Ectodermal cell (in vitro differentiated cells): ENCODE data around the gene TBX18. TPM values are rescaled to one million over a fixed set of nuclear protein-coding genes. Genes with fewer than 3 reads are reported as not detected.

ENCODE experiments used
- H3K27ac ChIP-seq: 2 replicates; pipeline ENCODE4 v1.7.0; 2013; ENCODE audit warnings: mild to moderate bottlenecking, low read depth, low read length; ENCODE audit not compliant: insufficient read depth, poor library complexity, severe bottlenecking
- H3K27me3 ChIP-seq: 2 replicates; pipeline ENCODE4 v1.7.0; 2013; ENCODE audit warnings: mild to moderate bottlenecking, low read length; ENCODE audit not compliant: insufficient read depth, control insufficient read depth, poor library complexity, severe bottlenecking
- H3K36me3 ChIP-seq: one replicate; pipeline ENCODE4 v1.7.0; 2013; ENCODE audit warnings: low read length; ENCODE audit not compliant: control insufficient read depth, insufficient read depth
- H3K4me1 ChIP-seq: one replicate; pipeline ENCODE4 v1.7.0; 2013; ENCODE audit warnings: low read length; ENCODE audit not compliant: control insufficient read depth, insufficient read depth
- H3K4me3 ChIP-seq: 2 replicates; pipeline ENCODE4 v1.7.0; 2013; ENCODE audit warnings: low read depth, low read length, control low read depth; ENCODE audit not compliant: insufficient read depth
- H3K9me3 ChIP-seq: 2 replicates; pipeline ENCODE4 v1.7.0; 2013; ENCODE audit warnings: mild to moderate bottlenecking, low read length, moderate library complexity; ENCODE audit not compliant: control insufficient read depth
- WGBS, 2 experiments: methylation state at CpG; one replicate each; pipeline ENCODE4 v1.1.7; 2013; ENCODE audit warnings: missing lambda C conversion rate in 2 of 2; 5-methylcytosine and 5-hydroxymethylcytosine counted together
- polyA plus RNA-seq, 4 experiments: library from polyadenylated mRNA; stranded (reverse); fragments of 50-300 nt; gene quantifications; one replicate each; pipeline ENCODE4 v1.2.3, GENCODE V29; 2013

The TBX18 gene
- polyA plus RNA-seq (2013, experiment 1 of 4), result not detected
- 0.09 TPM for polyA plus RNA-seq (2013, experiment 2 of 4)
- polyA plus RNA-seq (2013, experiment 3 of 4), result 0.11 TPM
- 0.20 TPM for polyA plus RNA-seq (2013, experiment 4 of 4)

DNA sequence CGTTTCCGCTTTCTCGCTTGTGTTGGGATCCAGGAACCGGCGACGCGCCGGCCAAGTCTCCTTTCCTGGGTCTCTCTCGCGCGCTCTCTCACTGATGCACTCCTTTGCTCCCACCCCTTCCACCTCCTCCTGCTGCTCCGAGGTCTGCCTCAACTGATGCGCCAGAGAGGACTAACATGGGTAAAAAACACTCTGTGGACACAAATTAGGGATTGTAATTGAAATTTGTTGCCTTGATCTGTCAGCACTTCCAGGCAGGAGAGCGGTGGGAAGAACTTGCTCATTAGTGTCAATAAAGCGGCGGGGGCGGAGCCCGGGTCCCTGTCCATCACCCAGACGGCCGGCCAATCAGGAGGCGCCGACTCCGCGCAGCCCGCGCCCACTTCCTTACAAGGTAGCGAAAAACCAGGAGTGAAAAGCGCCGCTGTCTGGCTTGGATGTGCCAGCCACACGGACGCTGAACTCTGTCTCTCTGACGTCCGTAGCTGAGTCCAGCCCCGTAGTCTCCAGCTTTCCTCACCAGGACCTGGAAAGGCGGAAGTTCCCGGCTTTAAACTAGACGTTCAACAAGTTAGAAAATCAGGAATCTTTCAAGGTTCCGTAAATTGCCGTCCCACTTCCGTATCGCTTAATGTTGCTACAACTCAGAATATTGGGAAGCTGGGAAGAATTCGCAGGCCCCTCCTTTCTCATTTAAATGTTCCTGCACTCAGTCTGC lies at the start of gene TBX18:
Gene TBX18 (minus strand): TSS at position 267 of the 718 bp plus-strand sequence. CDS start 417 bp downstream, outside the sequence.
- Histone ChIP-seq H3K27ac (no peak within 1 kb of the TSS), H3K9me3 (no peaks in the 10 kb centered on the region), H3K27me3 (peaks cover 98% of the 10 kb centered on the region), H3K36me3 (no peaks in the 10 kb centered on the region), H3K4me3 (peak within 1 kb of the TSS; percentile 50), H3K4me1 (peaks cover 7% of the 10 kb centered on the region)
- 0% methylated on average over 42 of the region's 42 CpGs for WGBS, 2 experiments

DNA sequence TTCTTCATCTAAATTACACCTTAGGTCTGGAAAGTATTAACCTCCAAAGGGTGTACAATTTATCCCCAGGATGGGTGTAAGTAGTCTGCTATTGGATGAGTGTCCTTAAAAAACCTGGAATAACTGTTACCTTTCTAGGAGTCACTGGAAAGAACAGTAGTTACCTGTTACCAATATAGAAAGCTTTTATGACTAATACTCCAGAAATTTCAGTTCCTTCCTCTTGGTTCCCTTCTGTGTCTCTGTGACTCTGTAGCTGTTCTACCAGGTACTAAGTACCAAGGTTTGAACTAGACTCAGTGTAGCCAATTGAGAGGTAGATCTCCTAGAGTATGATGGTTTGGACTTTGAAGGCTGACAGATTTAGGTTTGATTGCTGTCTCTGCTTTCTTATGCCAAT lies 47.0 kb upstream of the TBX18 start:
- no peaks in the 10 kb centered on the region for H3K36me3 ChIP-seq
- no peaks in the 10 kb centered on the region for H3K27me3 ChIP-seq
- H3K4me3 ChIP-seq, result no peak overlapping the region
- H3K9me3 ChIP-seq, result no peaks in the 10 kb centered on the region
- no peak overlapping the region for H3K27ac ChIP-seq
- H3K4me1 ChIP-seq, result no peaks in the 10 kb centered on the region

DNA sequence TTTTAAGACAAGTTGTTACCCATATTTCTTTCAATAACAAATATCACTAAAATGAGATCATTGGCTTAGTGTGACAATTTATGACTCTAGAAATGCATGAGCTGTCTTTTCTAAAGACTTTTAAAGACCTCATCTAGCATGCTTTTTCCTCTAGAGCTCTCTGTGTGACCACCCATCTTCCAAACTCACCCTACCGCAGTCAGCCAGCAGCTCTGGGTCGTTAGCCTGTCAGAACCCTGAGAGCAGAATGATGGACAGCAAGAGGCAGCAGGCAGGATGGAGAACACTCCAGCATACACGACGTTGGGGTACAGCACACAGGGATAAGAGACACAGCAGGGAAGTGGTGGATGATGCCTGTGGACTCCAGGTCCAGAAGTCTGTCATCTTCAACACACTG lies 45.1 kb upstream of the TBX18 start:
- Histone ChIP-seq H3K36me3 (no peaks in the 10 kb centered on the region), H3K4me1 (no peaks in the 10 kb centered on the region), H3K4me3 (no peak overlapping the region), H3K9me3 (no peaks in the 10 kb centered on the region), H3K27me3 (no peaks in the 10 kb centered on the region), H3K27ac (no peak overlapping the region)
- 42 to 44% methylated on average over 4 of the region's 4 CpGs for WGBS, 2 experiments

DNA sequence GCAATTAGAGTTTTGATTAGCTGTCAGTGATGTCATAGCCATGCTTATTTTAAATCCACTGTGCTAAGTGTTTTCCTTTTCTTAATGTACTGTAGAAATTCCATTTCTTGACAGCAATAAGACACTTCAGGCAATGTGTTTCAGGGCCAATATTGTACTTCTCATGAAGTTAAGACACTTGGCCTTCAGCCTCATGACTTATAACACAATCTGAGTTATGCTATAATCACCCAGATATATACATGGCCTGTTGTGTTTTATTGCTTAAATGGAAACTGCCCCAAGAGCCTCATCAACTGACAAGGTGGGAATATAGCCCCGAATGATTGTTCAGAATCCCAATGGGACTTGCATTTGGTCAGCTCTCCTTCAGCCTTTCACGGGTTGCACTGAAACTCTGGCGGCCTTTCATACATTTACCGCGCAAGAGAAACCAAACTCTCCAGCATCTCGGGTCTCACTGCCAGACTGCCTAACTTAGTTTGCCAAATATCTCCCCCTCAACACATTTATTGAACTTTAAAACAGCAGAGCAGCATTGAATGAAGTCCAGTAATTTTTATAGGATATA lies 44.2 kb upstream of the TBX18 start:
- Histone ChIP-seq H3K27ac (no peak overlapping the region), H3K36me3 (no peaks in the 10 kb centered on the region), H3K9me3 (no peaks in the 10 kb centered on the region), H3K27me3 (no peaks in the 10 kb centered on the region), H3K4me3 (no peak overlapping the region), H3K4me1 (no peaks in the 10 kb centered on the region)
- 88 to 89% methylated on average over 6 of the region's 6 CpGs for WGBS, 2 experiments

DNA sequence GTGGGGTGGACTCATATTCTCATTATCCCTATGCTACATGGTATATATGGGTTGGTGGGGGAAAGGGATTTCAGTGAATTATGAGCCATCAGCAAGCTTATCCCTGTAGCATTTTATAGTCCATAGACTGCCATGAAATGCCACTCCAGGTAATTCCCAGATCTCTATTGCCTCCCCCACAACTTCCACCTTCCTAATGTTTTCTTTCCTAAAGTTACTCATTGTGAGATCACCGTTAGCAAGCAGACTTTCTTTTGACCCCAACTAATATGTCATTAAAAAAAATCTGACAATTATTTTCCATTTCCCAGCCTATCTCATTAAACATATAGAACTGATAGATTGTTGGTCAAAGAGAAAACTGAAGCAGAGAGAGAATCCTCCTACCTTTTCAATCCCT lies 40.7 kb upstream of the TBX18 start:
- Histone ChIP-seq H3K27ac (no peak overlapping the region), H3K36me3 (no peaks in the 10 kb centered on the region), H3K4me3 (no peak overlapping the region), H3K27me3 (no peaks in the 10 kb centered on the region), H3K4me1 (no peaks in the 10 kb centered on the region), H3K9me3 (no peaks in the 10 kb centered on the region)
- WGBS, 2 experiments, result 79 to 100% methylated on average over 1 of the region's 1 CpG

DNA sequence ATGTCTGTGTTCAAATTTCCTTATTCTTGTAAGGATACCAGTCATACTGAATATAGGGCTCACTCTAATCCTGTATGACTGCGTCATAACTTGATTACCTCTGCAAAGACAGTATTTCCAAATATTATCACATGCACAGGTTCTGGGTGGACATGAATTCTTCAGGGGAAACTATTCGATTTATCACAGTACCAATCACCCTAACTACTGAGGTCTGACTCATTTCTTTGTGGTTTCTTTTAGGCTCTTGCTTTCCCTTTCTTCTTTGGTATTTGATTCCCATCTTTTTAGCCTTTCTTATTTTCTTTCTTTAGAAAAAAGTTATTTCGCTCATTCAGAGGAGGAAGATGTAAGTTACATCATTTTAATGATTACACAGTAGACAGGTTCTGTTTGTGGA lies 40.3 kb upstream of the TBX18 start:
- WGBS, 2 experiments, result 82 to 84% methylated on average over 2 to 3 of the region's 3 CpGs
- H3K9me3 ChIP-seq, result no peaks in the 10 kb centered on the region
- H3K36me3 ChIP-seq, result no peaks in the 10 kb centered on the region
- H3K27ac ChIP-seq, result no peak overlapping the region
- no peak overlapping the region for H3K4me3 ChIP-seq
- no peaks in the 10 kb centered on the region for H3K27me3 ChIP-seq
- H3K4me1 ChIP-seq, result no peaks in the 10 kb centered on the region

DNA sequence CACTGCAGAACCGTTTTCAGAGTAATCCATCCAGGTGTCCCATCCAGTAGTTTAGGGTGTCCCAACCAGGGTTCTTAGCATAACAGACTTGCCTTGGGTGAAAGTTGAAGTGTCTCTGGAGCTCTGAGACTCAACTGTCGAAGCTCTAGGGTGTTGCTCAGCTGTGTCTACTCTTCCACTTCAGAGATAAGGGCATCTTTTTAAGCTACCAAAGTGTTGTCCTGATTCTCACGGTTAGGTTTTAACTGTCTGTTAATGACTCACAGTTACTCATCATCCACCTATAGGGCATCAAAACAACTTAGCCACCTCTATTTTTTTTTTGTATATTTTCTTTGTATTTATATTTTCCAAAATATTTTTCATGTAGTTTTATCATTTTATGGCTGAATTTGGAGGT lies 36.9 kb upstream of the TBX18 start:
- H3K9me3 ChIP-seq, result no peaks in the 10 kb centered on the region
- H3K36me3 ChIP-seq, result no peaks in the 10 kb centered on the region
- WGBS, 2 experiments, result 87 to 88% methylated on average over 3 of the region's 3 CpGs
- H3K27ac ChIP-seq, result no peak overlapping the region
- no peak overlapping the region for H3K4me3 ChIP-seq
- no peaks in the 10 kb centered on the region for H3K4me1 ChIP-seq
- H3K27me3 ChIP-seq, result no peaks in the 10 kb centered on the region

DNA sequence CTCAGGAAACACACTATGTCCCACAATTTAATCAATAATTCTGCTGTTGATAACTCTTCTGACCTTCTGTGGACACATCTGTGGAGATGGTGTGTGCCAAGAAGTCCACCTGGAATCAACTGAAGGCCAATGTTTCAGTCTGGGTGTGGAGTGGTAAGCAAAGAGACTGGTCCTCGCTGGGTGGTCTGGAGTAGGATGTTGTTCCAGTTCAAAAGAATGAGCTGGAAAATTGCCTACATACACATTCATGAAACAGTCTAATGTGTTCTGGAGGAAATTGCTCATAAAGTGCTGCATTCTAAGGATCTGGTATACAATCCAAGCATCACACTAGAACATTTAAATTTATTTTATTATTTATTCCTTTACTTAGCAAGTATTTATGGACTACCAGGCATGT lies 33.9 kb upstream of the TBX18 start:
- WGBS, 2 experiments, result 89% methylated on average over 1 of the region's 1 CpG; no CpG with 5 or more reads in 1 of the 2 experiments
- Histone ChIP-seq H3K27me3 (no peaks in the 10 kb centered on the region), H3K36me3 (no peaks in the 10 kb centered on the region), H3K27ac (no peak overlapping the region), H3K4me3 (no peak overlapping the region), H3K4me1 (no peaks in the 10 kb centered on the region), H3K9me3 (no peaks in the 10 kb centered on the region)

DNA sequence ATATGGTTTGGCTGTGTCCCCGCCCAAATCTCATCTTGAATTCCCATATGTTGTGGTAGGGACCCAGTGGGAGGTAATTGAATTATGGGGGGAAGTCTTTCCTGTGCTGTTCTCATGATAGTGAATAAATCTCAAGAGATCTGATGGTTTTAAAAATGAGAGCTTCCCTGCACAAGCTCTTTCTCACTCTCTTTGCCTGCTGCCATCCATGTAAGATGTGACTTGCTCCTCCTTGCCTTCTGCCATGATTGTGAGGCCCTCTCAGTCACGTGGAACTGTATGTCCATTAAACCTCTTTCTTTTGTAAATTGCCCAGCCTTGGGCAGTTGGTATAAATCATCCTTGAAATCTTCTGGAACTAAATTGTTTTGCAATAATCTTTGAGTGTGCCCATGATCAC lies 31.9 kb upstream of the TBX18 start:
- Histone ChIP-seq H3K9me3 (no peaks in the 10 kb centered on the region), H3K36me3 (no peaks in the 10 kb centered on the region), H3K4me3 (no peak overlapping the region), H3K27me3 (no peaks in the 10 kb centered on the region), H3K4me1 (no peaks in the 10 kb centered on the region), H3K27ac (no peak overlapping the region)
- 81 to 88% methylated on average over 2 of the region's 2 CpGs for WGBS, 2 experiments

DNA sequence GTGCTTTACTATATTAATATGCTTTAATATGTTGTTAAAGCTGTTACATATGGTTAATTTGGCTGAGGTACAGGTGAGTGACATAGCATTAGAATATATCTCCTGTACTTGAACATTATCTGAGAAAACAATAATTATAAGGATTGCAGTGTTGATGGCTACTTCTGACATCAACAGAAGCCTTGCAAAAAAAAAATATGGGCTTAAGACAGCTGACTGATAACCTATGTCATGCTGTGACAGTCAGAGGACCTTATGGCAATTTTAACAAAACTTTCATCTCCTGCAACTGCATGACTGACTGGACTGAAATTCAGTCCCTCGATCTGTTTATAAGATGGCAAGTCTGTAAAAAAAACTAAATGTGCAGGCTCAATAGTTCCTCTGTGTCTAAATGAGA lies 27.5 kb upstream of the TBX18 start:
- H3K36me3 ChIP-seq, result no peaks in the 10 kb centered on the region
- H3K27me3 ChIP-seq, result no peaks in the 10 kb centered on the region
- 88 to 94% methylated on average over 1 of the region's 1 CpG for WGBS, 2 experiments
- H3K9me3 ChIP-seq, result no peaks in the 10 kb centered on the region
- no peaks in the 10 kb centered on the region for H3K4me1 ChIP-seq
- no peak overlapping the region for H3K4me3 ChIP-seq
- H3K27ac ChIP-seq, result no peak overlapping the region
